Gastrocnemius medialis (tissue), 4 donors: ENCODE data around the gene SEC16A.

Source experiments
- POLR2A ChIP-seq, 2 donors: fragments of 450-650 bp; IDR thresholded peaks; one replicate each; pipeline ENCODE4 v1.6.1; 2017; ENCODE audit warnings: antibody characterized with exemption in 2 of 2, mild to moderate bottlenecking in 2 of 2, moderate library complexity in 2 of 2
- TF ChIP-seq, protein P1 (sequence below), 5 experiments: fragments of 450-650 bp in 3 of 5; fragments of 200-600 bp in 2 of 5; sonication (generic) in 2 of 5; IDR thresholded peaks in 4 of 5; conservative IDR thresholded peaks in 1 of 5; 1 replicate in 4 of 5; 2 replicates in 1 of 5; pipeline ENCODE4 v1.5.1; 2016 to 2019; ENCODE audit warnings: antibody characterized with exemption in 5 of 5, mild to moderate bottlenecking in 3 of 5, moderate library complexity in 3 of 5

- TF ChIP-seq, protein P1, sequence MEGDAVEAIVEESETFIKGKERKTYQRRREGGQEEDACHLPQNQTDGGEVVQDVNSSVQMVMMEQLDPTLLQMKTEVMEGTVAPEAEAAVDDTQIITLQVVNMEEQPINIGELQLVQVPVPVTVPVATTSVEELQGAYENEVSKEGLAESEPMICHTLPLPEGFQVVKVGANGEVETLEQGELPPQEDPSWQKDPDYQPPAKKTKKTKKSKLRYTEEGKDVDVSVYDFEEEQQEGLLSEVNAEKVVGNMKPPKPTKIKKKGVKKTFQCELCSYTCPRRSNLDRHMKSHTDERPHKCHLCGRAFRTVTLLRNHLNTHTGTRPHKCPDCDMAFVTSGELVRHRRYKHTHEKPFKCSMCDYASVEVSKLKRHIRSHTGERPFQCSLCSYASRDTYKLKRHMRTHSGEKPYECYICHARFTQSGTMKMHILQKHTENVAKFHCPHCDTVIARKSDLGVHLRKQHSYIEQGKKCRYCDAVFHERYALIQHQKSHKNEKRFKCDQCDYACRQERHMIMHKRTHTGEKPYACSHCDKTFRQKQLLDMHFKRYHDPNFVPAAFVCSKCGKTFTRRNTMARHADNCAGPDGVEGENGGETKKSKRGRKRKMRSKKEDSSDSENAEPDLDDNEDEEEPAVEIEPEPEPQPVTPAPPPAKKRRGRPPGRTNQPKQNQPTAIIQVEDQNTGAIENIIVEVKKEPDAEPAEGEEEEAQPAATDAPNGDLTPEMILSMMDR (IDR thresholded peaks at IDR 0.05 in 4 of 5, conservative IDR thresholded peaks at IDR 0.05 in 1 of 5), result no peak
- no peak for TF ChIP-seq POLR2A (IDR thresholded peaks at IDR 0.05)
Measured at GRCh38 chr9:136489731-136490130, 6.9 kb upstream of the SEC16A start.
